GM18511 (cell line): Measurements from ENCODE around the gene SYNPO2.

Experiments
- ATAC-seq: cut with Tn5 transposase; IDR thresholded peaks from one replicate; pipeline ENCODE4 v1.9.1; 2021; ENCODE audit warnings: mild to moderate bottlenecking, moderate library complexity; ENCODE audit not compliant: unreplicated experiment

SYNPO2 gene

GRCh38 chr4:119104644-119105273 is 216.1 kb downstream of the SYNPO2 start:
- no peak for ATAC-seq

- no peak for ATAC-seq
Observed at GRCh38 chr4:119105605-119106004, 217.0 kb downstream of the SYNPO2 start.

GRCh38 chr4:119106036-119107000 is 217.7 kb downstream of the SYNPO2 start:
- ATAC-seq, result no peak

GRCh38 chr4:119110121-119110520 is 221.5 kb downstream of the SYNPO2 start:
- no peak for ATAC-seq
